KG1 (cell line): ENCODE measurements around the gene ITPA.
"Not testable (repeated sequence)": the region's sequence is repeated elsewhere in the genome, so short reads cannot be mapped to it uniquely, and the experiment has no call there.

Source experiments
- DNase-seq: peaks from one replicate; lab custom pipeline; 2025; lab: John Stamatoyannopoulos, UW

The ITPA gene

GRCh38 chr20:3202965-3203314 is 6.4 kb upstream of the ITPA start:
- DNase-seq, result no peak

GRCh38 chr20:3203315-3204123 is 5.8 kb upstream of the ITPA start:
- no peak for DNase-seq

- DNase-seq, result peak; percentile 96
Measured at GRCh38 chr20:3204124-3204794, 5.0 kb upstream of the ITPA start, which contains the start of gene DDRGK1. Gene DDRGK1, minus strand, starts transcription at chr20:3204682. Its CDS starts 55 bp downstream, at chr20:3204627.

GRCh38 chr20:3208786-3209256 is 477 bp upstream of the ITPA start:
- DNase-seq, result no peak

DNA sequence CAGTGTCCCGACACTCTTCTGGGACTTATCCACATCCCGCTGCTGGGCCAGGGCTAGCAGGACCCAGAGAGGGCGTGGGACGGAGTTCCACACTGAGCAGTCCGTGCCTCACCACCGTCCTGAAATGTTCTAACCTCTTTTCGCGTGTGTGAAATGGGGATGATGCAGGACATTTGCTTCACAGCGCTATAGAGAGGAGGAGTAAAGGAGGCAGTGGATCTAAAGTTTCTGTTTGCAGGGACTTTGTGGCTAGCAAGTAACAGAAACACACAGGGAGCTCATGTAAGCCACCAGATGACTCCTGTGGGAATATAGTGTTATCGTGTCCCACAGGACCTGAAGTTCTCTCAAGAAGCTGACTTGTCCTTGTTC is 634 bp downstream of the ITPA start:
- DNase-seq, result peak; percentile 21

DNA sequence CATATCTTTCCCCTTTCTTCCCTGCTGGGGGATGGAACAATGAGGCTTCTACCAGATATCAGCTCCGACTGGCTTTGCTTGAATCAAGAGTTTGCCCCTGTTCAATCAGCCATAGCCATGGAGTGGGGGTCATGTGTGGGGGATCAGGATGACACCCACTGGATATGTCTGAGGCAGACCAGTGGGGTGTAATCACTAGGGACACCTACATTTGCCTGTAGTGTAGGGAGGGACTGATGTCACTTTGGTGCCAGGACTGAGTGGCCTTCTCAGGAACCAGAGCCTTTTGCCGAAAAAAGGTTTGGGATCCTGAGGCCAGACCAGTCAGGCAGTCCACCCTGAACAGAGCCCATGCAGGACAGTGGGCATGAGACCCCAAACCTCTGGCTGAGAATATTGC is 1.0 kb downstream of the ITPA start:
- DNase-seq, result no peak

DNA sequence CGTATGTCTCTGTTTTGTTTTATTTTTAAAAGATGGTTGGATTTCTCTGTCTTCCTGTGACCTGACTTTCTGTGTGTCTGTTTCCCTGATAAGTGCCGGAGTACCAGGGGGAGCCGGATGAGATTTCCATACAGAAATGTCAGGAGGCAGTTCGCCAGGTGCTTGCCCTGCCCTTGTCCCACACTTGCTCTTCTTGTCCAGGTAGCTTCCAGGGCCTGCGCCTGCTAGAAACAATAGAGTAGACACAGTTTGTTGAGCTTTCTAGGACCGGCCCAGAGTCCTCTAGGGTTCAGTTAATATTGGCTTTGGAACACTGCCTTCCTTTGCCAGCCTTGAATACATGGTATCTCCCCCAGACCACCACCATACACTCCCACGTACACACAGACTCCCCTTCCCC is 3.9 kb downstream of the ITPA start:
- DNase-seq, result no peak

GRCh38 chr20:3215359-3215917 is 6.1 kb downstream of the ITPA start:
- not testable (repeated sequence) for DNase-seq

GRCh38 chr20:3218307-3218988 is 9.2 kb downstream of the ITPA start:
- no peak for DNase-seq

DNA sequence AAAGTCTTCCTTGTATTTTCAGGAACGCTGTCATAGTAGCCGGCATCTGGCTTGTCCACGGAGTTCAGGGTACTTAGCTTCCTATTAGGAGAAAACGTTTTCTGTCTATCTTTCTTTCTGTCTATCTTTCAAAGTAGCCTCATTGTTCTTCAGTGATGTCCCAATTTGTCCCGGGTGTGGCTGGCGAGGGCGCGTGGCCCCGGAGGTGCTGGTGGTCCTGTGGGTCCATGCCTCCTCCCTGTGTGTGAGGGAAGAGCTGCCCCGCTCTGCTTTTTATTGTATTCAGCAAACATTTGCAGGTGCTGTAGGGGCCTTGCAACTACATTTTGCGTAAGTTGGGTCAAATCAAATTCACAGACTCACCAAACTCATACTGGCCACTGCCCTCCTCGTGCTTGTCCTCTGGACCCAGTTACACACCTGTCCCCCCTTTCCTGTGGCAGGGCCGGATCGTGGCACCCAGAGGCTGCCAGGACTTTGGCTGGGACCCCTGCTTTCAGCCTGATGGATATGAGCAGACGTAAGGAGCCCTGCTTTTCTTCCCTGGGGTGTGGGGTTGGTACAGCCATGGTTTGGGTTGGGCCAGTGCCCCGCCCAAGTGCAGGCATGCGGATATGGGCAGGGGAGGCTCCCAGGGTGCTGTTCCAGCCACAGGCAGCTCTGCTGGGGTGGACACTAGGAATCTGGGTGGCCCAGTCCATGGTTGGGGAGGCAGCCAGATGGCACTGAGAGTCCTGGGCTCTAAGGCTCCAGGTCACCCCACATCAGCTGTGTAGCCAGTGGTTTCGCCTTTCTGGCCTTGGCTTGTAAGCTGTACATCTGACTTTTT is 12.3 kb downstream of the ITPA start:
- DNase-seq, result no peak

GRCh38 chr20:3222635-3223600 is 13.6 kb downstream of the ITPA start:
- no peak for DNase-seq

DNA sequence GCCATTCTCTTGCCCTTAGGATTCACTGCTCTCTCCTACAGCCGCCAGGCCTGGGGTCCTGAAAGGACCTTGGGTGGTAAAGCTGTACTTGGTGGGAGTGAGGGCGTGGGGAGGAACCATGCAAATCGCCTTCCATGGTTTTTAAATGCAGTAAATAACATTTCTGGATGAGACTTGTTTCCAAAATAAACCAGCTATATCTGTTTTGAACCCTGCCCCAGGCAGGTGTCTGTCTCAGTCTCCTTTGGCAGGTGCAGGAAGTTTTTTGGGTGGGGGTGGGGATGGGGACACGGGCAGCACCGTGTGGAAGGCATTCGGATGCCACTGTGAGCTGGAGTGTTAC is 14.3 kb downstream of the ITPA start:
- DNase-seq, result no peak

GRCh38 chr20:3223994-3224680 is 14.8 kb downstream of the ITPA start:
- DNase-seq, result no peak

GRCh38 chr20:3224681-3225421 is 15.6 kb downstream of the ITPA start:
- DNase-seq, result no peak

DNA sequence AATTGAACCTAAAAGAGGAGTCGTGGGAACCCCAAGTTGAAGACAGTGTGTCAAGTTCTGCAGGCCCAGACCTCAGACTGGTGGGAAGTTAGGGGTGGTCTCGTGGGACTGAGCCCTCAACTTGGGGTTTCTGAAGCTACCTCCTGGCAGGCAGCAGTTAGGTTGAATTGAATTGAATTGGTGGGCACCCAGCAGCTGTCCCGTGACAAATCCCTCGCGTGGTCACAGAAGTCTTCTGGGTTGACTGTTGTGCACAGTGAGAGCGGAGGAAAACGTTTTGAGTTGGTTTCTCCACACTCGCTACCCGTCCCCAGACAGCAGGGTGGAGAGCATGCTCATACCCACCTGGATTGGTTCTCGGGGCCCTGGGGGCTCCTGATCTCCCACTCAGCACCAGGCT is 16.8 kb downstream of the ITPA start:
- no peak for DNase-seq

GRCh38 chr20:3226864-3227263 is 17.6 kb downstream of the ITPA start:
- DNase-seq, result no peak

- no peak for DNase-seq
Measured at GRCh38 chr20:3227506-3227905, 18.2 kb downstream of the ITPA start.

DNA sequence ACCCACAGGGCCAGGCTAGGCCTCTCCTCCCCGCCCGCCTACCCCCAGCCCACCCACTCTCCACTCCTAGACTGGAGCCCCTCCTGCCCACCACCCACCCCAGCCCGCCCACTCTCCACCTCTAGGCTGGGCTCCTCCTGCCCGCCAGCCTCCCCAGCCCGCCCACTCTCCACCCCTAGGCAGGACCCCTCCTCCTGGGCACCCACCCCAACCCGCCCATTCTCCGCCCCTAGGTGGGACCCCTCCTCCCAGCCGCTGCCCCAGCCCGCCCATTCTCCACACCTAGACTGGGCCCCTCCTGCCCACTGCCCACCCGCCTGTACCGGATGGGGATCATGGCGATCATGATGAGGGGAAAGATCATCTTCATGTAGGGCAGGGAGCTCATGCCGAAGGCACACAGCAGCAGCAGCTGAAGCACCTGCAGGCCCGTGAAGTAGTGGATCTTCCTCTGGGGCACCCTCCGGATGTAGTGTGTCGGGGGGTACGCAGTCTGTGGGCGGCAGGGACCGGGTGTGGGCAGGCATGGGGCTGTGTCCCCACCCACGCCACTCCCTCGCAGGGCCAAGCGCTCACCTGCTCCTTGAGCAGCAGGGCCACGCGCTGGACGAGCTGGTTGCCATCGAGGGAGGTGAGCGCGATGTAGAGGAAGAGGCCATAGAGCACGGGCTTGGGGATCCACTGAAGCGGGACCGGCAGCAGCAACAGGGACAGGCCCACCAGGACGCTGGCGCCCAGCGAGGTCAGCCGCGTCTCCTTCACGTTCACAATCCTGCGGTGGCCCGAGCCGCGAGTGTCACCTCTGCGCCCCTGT is 18.8 kb downstream of the ITPA start:
- DNase-seq, result no peak

DNA sequence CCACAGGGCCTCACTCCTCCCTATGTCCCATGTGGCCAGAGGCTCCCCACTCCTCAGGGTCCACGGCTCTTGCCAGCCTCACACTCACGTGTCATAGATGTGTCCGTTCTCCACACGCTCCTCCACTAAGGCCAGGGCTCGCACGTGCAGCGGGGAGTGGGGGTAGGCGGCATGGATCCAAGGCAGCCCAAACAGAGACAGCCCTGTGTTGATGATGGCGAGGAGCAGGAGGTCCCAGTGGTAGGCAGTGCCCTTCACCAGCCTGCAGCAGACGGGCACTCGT is 19.4 kb downstream of the ITPA start:
- DNase-seq, result no peak
